Left kidney (tissue), 2 donors: ENCODE results near the gene KRTAP10-5. TPM values are rescaled to one million over a fixed set of nuclear protein-coding genes. Genes with fewer than 3 reads are reported as not detected.
"Not testable (repeated sequence)": the region's sequence is repeated elsewhere in the genome, so short reads cannot be mapped to it uniquely, and the experiment has no call there.

Source experiments
- DNase-seq: peaks from one replicate; pipeline ENCODE4 v3.0.0-alpha.2; 2013
- polyA plus RNA-seq: library from polyadenylated mRNA; unstranded; fragments of 120-200 nt; gene quantifications from one replicate; pipeline ENCODE4 v1.2.1, GENCODE V29; 2013; ENCODE audit not compliant: insufficient read length

Gene KRTAP10-5
- polyA plus RNA-seq, 1 donor, result not detected

DNA sequence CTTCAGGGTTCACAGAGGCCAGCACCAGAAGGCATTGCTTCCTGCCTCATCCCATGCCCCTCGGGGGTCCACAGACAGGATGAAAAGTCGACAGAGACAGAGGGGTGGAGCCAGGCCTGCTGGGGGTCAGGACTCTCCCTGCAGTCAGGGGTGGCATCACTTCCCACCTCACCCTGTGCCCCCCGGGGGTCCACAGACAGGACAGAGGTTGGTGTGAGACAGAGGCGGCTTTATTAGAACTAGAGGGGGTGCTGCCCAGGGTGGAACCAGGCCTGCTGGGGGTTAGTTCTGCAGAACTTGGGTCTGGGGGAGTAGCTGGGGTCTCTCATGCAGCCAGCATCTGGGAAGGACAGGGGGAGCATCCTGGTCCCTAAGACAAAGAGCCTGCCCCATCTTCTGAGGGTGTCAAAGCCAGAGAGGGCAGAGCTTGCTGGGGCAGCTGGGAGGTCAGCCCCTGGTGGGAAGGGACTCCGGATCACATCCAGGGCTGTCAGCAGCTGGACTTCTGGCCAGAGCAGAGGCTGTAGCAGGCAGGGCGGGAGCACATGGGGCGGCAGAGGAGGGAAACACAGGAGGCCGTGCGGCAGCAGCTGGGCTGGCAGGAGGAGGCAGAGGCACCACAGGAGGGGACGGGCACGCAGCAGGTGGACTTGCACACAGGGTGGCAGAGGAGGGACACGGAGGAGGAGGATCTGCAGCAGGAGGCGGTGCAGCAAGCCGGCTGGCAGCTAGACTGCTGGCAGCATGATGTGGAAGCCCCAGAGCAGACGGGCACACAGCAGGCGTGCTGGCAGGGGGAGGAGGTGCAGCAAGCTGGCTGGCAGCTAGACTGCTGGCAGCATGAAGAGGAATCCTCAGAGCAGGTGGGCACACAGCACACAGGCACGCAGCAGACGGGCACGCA is 10.7 kb upstream of the KRTAP10-5 start:
- DNase-seq, result not testable (repeated sequence)

DNA sequence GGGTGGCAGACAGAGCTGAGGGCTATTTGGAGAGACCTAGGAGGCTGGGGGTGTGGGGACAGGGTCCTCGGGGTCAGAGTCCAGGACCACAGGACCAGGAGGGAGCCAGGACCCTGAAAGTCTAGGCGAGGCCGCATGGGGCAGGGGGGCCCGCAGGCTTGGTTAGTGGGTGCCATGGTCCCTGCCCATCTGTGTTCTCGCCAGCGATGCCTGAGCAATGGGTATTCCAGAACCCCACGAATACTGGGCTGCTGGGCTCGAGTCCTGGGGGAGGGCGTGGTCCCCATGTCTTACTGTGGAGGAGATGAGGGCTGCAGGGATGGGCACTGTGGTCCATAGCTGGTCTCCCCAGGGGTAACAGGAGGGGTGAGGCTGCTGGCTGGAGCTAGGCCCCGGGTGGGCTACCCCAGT is 9.9 kb upstream of the KRTAP10-5 start:
- DNase-seq, result no peak

DNA sequence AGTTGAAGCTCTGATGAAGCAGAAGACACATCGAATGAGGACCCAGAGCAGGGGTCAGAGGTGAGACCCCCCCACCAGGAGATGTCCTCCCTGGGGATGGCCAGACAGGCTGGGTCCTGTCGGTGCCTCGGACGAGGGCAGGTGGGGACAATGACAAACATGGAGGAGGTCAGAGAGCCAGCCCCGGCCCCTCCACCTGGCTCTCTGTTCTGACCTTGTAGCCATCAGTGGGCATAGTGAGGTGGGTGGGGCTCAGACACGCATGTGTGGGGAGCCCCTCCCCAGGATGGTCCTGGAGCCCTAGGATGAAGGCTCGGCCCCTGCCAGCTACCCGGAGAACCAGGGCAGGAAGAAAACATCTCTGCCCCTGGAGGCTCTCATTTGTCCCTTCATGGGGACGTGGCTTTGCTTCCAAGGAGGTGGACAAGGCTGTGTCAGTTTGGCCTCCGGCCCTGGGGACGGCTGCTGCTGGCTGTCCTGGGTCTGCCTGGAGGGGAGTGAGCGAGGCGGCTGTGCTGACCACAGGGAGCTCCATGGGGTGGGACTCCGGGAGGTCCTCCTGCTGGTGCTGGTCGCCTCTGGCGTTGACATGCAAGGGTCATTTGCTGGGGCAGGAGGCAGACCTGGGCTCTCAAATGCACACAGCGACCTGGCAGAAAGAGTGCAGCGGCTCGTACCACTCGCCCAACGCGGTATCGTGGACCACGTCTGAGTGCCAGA is 9.3 kb upstream of the KRTAP10-5 start:
- no peak for DNase-seq

DNA sequence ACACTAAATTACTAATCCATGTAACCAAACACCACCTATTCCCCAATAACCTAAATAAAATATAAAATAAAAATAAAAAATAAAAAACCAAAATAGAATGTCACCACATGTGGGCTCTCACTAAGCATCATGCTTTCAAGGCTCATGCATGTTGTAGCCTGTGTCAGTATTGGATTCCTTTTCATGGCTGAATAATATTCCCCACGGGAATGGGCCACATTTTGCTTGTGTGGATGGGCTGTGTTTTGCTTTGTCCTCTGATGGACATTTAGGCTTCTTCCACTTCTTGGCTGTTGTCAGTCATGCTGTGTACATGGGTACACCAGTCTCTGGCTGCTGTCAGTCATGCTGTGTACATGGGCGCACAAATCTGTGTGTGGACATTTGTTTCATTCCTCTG is 8.7 kb upstream of the KRTAP10-5 start:
- no peak for DNase-seq

DNA sequence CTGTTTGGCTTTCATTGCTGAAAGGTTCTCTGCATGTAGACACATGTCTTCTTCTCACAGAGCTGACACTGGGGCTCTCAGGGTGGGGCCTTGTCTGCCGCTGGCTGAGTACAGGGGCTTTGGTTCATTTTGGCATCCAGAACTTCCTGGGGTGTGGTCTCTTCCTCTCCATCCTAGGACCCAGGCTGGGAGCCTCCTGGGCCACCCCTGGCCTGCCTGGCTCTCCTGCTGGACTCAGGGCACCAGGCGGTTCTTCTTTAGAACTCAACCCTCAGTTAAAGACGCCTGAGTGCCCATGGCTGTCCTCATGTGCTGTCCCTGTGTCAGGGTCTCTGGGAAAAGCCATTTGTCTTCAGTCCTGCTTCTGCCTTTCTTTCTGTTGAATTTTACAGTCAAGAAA is 5.5 kb upstream of the KRTAP10-5 start:
- no peak for DNase-seq

DNA sequence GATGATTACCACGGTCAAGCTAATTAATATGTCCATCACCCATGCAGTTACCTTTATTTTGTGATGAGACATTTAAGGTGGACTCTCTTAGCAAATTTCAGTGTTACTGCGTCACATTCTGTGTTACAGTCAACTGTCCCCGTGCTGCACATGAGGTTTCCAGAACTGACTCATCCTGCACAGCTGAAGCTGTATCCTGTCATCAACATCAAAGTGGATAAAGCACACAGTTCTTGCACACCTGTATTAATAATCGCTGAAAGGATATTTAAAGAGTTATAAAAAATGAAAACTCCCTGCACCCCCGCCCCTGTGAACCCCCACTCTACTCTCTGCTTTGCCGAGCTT is 3.4 kb upstream of the KRTAP10-5 start:
- no peak for DNase-seq

DNA sequence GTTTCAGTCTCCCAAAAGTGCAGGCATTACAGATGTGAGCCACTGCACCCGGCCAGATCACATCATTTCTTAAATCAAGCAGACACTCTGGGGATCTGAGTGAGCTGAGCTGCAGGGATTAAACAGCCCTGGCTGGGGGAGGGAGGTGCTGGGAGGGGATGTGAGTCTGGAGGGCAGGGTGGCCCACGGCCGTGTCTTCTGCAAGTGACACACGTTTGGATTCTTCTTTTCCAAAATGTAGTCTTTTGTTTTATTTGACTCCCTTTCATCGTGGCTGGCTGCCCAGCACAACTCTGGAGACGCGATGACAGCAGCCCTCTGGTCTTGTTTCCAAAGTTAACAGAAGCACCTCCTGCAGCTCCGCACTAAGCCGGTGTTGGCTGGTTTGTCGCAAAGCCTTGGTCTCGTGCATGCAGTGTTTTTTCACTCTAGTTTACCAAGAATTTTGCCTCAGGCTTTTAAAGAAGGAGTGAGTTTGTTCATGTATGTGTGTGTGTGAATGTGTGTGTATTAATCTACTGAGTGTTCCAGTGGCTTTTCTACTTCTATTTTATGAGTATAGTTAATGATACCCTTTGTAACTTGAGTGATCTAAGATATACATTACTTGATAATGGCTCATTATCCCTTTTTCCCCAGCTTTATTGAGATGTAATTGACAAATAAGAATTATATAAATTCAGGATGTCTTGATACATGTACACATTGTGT is 2.8 kb upstream of the KRTAP10-5 start:
- DNase-seq, result peak; percentile 51

DNA sequence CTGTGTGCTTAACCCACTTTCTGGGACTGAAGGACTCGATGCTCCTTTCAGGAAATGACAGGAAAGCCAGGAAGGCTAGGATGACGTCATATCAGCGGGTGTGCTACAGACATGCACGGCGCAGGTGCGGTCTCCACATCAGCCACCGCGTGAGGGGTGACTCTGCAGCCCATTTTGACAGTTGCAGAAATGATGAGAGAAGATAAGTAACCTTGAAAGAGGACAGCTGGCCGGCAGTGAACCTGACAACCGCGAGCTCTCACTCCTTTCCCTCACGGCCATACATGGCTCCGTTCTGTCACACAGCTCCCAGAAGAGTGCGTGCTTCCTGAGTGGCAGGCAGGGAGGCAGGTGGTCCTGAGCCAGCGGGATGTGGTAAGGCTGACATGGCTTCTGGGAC is 1.7 kb upstream of the KRTAP10-5 start:
- no peak for DNase-seq

DNA sequence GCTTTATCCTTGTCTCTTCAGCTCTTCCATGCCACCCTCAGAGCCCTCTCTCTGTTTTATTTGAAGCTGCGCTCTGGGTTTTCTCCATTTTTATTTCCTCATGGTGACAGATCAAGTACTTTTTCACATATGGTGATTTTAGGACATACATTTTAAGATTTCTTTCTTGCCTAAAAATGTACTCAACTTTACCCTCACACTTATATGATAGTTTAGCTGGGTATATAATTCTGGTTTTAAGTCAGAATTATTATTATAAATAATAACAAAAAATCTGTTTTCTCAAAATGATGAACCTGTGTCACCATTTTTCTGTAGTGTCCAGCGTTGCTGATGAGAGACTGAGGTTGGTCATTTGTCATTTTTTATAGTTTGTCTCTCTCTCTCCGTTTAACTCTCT is 754 bp upstream of the KRTAP10-5 start:
- DNase-seq, result no peak

DNA sequence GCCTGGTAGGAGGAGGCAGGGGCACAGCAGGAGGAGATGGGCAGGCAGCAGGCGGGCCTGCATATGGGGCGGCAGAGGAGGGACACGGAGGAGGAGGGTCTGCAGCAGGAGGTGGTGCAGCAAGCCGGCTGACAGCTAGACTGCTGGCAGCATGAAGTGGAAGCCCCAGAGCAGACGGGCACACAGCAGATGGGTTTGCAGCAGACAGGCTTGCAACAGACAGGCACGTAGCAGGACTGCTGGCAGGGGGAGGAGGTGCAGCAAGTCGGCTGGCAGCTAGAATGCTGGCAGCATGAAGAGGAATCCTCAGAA is 615 bp downstream of the KRTAP10-5 start:
- DNase-seq, result no peak

DNA sequence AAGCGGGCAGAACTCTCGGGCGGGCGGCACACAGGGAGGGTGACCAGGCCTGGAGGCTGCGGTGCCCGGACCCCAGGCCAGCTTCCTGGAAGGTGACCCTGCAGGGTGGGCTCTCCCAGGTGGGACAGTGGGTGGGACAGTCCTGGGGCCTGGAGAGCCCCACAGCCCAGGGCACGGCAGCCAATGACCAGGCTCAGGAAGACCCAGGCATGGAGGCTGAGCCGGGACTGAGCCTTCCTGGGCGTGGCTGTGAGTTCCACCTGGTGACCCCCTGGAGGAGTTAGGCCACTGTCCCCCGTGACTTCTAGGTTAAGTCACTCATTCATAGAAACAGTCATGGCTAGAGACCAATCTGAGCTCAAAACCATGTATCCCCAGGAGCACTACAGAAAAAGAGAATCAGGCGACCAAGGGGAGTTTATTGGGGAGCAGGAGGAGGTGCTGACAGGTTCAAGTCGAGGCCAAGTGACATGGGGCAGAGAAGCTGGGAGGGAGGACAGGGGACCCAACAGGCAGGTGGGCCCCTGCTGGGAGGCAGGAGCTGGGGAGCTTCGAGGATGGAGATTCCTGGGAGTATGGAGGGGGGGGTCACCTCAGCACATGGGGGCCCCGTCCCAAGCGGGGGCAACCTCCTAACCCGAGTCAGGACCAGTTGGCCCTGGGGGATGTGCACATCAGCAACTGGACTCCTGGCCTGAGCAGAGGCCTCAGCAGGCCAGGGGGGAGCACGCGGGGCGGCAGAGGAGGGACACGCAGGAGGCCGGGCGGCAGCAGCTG is 1.2 kb downstream of the KRTAP10-5 start:
- no peak for DNase-seq

DNA sequence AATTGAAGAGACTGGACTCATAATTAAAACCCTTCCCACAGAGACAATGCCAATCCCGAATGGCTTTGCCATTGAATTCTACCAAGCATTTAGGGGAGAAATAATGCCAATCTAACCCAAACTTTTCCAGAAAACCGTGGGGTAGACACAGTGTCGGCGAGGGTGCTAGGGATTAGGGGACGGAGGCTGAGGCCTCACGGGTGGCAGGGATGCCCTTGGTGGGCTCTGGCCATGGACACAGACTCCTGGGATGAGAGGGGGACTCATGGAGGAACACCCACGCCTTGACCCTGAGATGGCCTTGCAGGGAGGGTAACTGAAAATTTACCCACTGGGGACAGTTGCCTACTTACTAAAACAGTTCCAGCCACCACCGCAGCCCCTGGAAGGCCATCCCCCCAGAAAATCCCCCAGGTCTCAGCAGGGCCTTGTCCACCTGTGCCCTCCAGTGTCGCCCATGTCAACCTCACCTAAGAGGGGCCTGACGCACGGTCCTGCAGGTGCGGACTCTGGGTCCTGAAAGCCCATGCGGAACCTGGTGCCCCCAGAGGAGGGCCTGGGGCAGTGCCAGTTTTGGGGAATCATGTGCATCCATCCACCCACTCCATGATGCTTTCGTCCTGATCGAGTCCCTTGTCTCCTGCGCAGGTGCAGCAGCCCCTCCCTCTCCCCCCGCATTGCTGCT is 1.9 kb downstream of the KRTAP10-5 start:
- DNase-seq, result no peak

DNA sequence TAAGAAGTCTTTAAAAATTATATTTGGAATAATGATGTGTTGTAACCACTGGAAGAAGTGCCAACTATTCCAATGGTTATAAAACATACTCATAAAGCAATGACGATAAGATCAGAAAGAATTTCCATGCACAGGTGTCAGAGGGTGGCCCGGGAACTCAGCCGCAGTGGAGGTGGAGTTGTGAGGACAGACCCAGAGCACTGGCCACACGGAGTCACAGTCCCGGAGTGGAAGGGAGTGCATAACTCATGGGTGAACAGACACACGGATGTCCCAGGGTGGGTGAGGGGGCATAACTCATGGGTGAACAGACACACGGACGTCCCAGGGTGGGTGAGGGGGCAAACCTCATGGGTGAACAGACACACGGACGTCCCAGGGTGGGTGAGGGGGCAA is 4.4 kb downstream of the KRTAP10-5 start:
- no peak for DNase-seq

DNA sequence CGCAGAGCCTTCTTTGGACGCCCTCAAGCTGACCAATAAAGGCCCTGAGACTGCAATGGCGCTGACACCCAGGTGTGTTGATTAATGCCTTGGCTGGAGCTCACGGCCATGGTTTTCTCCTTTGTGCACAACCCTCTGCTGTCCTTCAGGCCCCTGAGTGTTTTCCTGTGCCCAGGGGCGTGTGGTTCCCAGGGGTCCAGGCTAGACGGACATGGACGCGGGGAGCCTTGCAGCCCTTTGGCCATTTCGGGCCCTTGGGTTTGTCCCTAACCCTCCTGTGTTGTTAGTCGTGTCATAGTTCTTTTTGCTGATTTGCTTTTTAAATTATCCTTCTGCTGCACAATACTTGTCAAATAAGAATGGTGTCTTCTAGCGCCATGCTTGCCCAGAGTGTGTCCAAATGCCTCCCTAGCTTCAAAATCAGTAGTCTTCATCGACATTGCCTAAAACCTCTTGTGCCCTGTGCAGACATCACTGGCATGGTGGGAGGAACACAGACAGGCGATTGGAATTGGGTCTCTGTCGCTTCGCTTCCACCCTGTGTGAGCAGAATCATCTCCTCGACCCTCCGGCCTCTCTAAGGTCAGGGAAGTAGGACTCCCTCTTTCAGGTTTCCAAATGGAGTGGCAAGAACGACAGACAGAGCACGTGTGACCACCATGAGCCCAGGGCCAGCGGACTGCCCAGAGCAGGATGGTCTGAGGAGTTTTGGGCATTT is 4.9 kb downstream of the KRTAP10-5 start:
- DNase-seq, result no peak

DNA sequence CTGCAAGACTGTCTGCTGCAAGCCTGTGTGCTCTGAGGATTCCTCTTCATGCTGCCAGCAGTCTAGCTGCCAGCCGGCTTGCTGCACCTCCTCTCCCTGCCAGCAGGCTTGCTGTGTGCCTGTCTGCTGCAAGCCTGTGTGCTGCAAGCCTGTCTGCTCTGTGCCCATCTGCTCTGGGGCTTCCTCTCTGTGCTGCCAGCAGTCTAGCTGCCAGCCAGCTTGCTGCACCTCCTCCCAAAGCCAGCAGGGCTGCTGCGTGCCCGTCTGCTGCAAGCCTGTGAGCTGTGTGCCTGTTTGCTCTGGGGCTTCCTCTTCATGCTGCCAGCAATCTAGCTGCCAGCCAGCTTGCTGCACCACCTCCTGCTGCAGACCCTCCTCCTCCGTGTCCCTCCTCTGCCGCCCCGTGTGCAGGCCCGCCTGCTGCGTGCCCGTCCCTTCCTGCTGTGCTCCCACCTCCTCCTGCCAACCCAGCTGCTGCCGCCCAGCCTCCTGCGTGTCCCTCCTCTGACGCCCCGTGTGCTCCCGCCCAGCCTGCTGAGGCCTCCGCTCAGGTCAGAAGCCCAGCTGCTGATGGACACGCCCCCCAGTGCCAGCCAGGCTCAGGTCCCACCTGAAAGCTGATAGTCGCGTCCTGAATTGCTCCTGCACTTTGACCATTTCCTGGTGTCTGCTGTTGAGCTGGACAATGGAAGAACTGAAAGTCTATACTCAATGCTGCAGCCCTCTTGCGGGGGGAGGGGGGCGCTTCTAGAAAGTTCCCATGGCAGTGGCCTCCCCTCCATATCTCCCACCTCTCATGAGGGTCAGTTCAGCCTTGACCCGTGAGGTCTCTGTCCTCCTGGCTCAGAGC is 5.7 kb downstream of the KRTAP10-5 start:
- peak; percentile 20 for DNase-seq

DNA sequence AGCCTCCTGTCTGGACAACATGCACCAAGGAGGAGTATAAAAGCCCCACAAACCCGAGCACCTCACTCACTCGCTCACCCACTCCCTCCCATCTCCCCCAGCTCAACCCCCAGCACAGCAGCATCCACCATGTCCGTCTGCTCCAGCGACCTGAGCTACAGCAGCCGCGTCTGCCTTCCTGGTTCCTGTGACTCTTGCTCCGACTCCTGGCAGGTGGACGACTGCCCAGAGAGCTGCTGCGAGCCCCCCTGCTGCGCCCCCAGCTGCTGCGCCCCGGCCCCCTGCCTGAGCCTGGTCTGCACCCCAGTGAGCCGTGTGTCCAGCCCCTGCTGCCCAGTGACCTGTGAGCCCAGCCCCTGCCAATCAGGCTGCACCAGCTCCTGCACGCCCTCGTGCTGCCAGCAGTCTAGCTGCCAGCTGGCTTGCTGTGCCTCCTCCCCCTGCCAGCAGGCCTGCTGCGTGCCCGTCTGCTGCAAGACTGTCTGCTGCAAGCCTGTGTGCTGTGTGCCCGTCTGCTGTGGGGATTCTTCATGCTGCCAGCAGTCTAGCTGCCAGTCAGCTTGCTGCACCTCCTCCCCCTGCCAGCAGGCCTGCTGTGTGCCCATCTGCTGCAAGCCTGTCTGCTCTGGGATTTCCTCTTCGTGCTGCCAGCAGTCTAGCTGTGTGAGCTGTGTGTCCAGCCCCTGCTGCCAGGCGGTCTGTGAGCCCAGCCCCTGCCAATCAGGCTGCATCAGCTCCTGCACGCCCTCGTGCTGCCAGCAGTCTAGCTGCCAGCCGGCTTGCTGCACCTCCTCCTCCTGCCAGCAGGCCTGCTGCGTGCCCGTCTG is 6.6 kb downstream of the KRTAP10-5 start, which contains the start of gene KRTAP10-4:
Gene KRTAP10-4, plus strand, starts transcription at position 100 of the 827 bp plus-strand sequence. Its CDS starts 30 bp downstream, at position 130.
- DNase-seq, result not testable (repeated sequence)

DNA sequence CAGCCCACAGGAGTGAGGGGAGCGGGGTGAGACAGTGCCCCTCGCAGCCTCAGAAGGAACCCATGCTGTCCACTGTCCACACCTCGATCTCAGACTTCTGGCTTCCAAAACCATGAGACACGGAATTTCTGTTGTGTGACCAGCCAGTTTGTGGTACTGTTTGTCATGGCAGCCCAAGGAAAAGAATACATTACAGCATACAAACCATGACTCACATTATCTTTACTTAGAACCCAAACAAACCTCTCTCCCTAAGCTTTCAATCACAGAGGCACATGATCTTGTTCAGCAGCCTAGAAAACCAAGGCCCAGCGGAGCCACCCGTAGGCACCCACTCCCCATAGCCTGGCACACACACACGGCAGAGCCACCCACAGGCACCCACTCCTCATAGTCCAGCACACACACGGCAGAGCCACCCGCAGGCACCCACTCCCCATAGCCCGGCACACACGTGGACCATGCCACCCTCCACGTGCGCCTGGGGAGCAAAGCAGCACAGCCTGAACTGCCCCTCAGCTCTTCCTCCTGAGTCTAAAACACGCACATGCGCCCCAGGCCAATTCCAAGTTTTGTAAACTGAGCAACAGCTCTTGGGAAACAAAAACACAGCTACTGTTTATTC is 7.3 kb downstream of the KRTAP10-5 start:
- DNase-seq, result no peak
